Mesendoderm (in vitro differentiated cells): ENCODE measurements around the gene ITGA1.

Experiments
- DNase-seq: peaks from one replicate; pipeline ENCODE4 v3.0.0; 2013
- H2AK5ac ChIP-seq: 2 replicates; pipeline ENCODE4 v1.6.1; 2013; ENCODE audit warnings: low read length, inconsistent platforms
- H2BK120ac ChIP-seq: 2 replicates; pipeline ENCODE4 v1.6.1; 2013; ENCODE audit warnings: low read depth, mild to moderate bottlenecking, low read length, moderate library complexity, mixed read lengths
- H2BK15ac ChIP-seq: replicated peaks from 2 replicates; pipeline ENCODE4 v1.6.1; 2013; ENCODE audit warnings: low read depth, mild to moderate bottlenecking, moderate library complexity
- H2BK5ac ChIP-seq: 2 replicates; pipeline ENCODE4 v1.6.1; 2013; ENCODE audit warnings: low read length, inconsistent platforms
- H3K18ac ChIP-seq: 2 replicates; pipeline ENCODE4 v1.6.1; 2013; ENCODE audit warnings: mild to moderate bottlenecking, low read length, mixed read lengths
- H3K23ac ChIP-seq: one replicate; pipeline ENCODE4 v1.6.1; 2013; ENCODE audit warnings: low read length
- H3K27ac ChIP-seq: 2 replicates; pipeline ENCODE4 v1.5.1; 2013; ENCODE audit warnings: low read depth, mild to moderate bottlenecking, inconsistent platforms, low read length, moderate library complexity
- H3K27me3 ChIP-seq: 2 replicates; pipeline ENCODE4 v1.6.1; 2013; ENCODE audit warnings: low read length, control low read depth, mild to moderate bottlenecking, inconsistent platforms; ENCODE audit not compliant: insufficient read depth, poor library complexity
- H3K36me3 ChIP-seq: 2 replicates; pipeline ENCODE4 v1.6.1; 2013; ENCODE audit warnings: low read length, inconsistent platforms; ENCODE audit not compliant: control insufficient read depth, insufficient read depth
- H3K4ac ChIP-seq: one replicate; pipeline ENCODE4 v1.6.1; 2013; ENCODE audit warnings: low read depth, mild to moderate bottlenecking, low read length, moderate library complexity
- H3K4me1 ChIP-seq: 2 replicates; pipeline ENCODE4 v1.6.1; 2013; ENCODE audit warnings: low read depth, low read length, inconsistent platforms; ENCODE audit not compliant: control insufficient read depth
- H3K4me2 ChIP-seq: 2 replicates; pipeline ENCODE4 v1.6.1; 2013; ENCODE audit warnings: low read length
- H3K4me3 ChIP-seq: 2 replicates; pipeline ENCODE4 v1.5.1; 2013; ENCODE audit warnings: mild to moderate bottlenecking, low read length
- H3K56ac ChIP-seq: one replicate; pipeline ENCODE4 v1.6.1; 2013; ENCODE audit warnings: low read length
- H3K79me1 ChIP-seq: 2 replicates; pipeline ENCODE4 v1.6.1; 2013; ENCODE audit warnings: low read length, inconsistent platforms
- H3K79me2 ChIP-seq: 2 replicates; pipeline ENCODE4 v1.6.1; 2013; ENCODE audit warnings: mild to moderate bottlenecking, low read length; ENCODE audit not compliant: control insufficient read depth, insufficient read depth
- H3K9ac ChIP-seq: 2 replicates; pipeline ENCODE4 v1.6.1; 2013; ENCODE audit warnings: low read length, inconsistent platforms
- H4K5ac ChIP-seq: one replicate; pipeline ENCODE4 v1.6.1; 2013; ENCODE audit warnings: low read length
- H4K8ac ChIP-seq: one replicate; pipeline ENCODE4 v1.6.1; 2013; ENCODE audit warnings: low read depth, mild to moderate bottlenecking, control low read depth, low read length, moderate library complexity
- WGBS: extraction: QIAGEN DNeasy Blood & Tissue Kit; methylation state at CpG from one replicate; pipeline ENCODE4 v1.1.7; 2013; ENCODE audit warnings: low lambda C conversion rate, missing lambda C conversion rate; ENCODE audit not compliant: insufficient coverage; ENCODE audit errors: extremely low coverage; 5-methylcytosine and 5-hydroxymethylcytosine counted together

ITGA1 gene

DNA sequence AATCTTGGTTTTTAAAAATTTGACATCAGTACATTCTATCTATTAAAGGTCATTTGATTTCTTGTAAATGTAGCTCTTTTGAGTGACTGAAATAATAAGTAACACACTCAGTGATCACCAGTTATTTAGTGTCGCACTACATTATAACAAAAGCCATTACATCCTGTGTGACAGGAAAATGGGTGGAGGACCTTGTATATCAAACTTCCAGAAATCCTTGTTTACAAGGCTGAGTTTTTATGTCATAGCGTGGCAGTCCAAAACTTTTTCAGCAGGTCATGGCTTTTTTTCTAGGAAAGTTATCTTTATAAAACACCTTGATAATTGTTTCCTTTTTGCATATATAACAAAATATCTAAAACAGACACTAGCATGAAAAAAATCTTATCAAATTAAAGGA is 14.4 kb upstream of the ITGA1 start:
- Histone ChIP-seq H3K4me1 (no peaks in the 10 kb centered on the region), H3K18ac (no peak overlapping the region), H3K9ac (no peak overlapping the region), H3K79me1 (no peaks in the 10 kb centered on the region), H3K36me3 (no peaks in the 10 kb centered on the region), H4K5ac (no peak overlapping the region), H2BK5ac (no peak overlapping the region), H2BK120ac (no peak overlapping the region), H3K79me2 (no peaks in the 10 kb centered on the region), H4K8ac (no peak overlapping the region), H3K27me3 (no peaks in the 10 kb centered on the region), H3K56ac (no peak overlapping the region), H2BK15ac (no peak overlapping the region), H3K4me3 (no peak overlapping the region), H3K27ac (no peak overlapping the region), H2AK5ac (no peak overlapping the region), H3K4ac (no peak overlapping the region), H3K23ac (no peak overlapping the region), H3K4me2 (no peak overlapping the region)
- no CpG with 5 or more reads among the region's 2 CpGs for WGBS
- DNase-seq = no peak

DNA sequence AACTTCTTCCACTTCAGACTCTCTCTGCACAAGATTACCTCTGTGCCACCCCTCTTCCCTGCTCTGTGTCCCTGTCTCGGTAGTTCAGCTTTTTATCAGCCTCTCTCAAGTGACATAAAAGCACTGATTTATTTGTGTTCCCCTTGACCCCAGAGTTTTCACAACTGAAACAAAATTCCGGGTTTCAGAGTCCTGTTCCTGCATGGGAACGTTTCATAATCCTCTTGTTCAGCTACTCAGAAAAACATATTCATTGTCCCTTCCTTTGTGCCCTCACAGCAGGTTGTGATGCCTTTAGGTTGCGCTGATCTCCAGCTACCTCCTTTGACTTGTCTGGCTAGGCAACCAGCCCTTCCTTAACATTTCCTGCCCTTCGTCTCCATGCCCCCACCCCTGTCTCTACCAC is 13.7 kb upstream of the ITGA1 start:
- H2BK5ac ChIP-seq = no peak overlapping the region
- WGBS = no CpG with 5 or more reads among the region's 5 CpGs
- H3K79me2 ChIP-seq = no peaks in the 10 kb centered on the region
- no peak overlapping the region for H3K4me3 ChIP-seq
- H4K5ac ChIP-seq = no peak overlapping the region
- no peak overlapping the region for H3K4me2 ChIP-seq
- no peak overlapping the region for H2BK120ac ChIP-seq
- no peak overlapping the region for H3K9ac ChIP-seq
- no peak overlapping the region for H2AK5ac ChIP-seq
- H3K4ac ChIP-seq = no peak overlapping the region
- H3K56ac ChIP-seq = no peak overlapping the region
- H3K79me1 ChIP-seq = no peaks in the 10 kb centered on the region
- no peak overlapping the region for H3K27ac ChIP-seq
- H3K4me1 ChIP-seq = no peaks in the 10 kb centered on the region
- no peak overlapping the region for H3K23ac ChIP-seq
- H3K18ac ChIP-seq = no peak overlapping the region
- DNase-seq = no peak
- no peak overlapping the region for H2BK15ac ChIP-seq
- H4K8ac ChIP-seq = no peak overlapping the region
- H3K36me3 ChIP-seq = no peaks in the 10 kb centered on the region
- no peaks in the 10 kb centered on the region for H3K27me3 ChIP-seq

DNA sequence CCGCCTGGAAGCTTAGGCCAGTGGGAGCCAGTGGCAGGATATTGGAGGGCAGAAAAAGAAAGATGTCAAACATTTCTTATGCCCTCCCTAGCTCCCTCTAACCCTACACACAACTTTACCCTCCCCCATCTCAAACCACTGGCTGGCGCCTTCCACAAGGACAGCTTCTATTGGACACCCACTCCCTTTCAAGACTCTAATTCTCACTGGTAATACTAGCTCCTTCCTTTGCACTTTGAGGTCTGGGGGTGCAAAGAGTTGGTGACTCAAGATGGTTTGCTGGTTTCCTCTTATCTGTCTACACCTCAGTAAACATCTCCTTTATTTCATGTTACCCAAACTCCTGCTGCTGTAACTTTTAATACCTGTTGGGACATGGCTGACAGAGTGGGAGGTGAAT is 11.6 kb upstream of the ITGA1 start:
- no peak overlapping the region for H3K4me3 ChIP-seq
- no peak overlapping the region for H3K18ac ChIP-seq
- no peak overlapping the region for H2AK5ac ChIP-seq
- no CpG with 5 or more reads among the region's 2 CpGs for WGBS
- no peak overlapping the region for H3K4ac ChIP-seq
- no peak overlapping the region for H3K27ac ChIP-seq
- no peak overlapping the region for H2BK15ac ChIP-seq
- H3K4me2 ChIP-seq = no peak overlapping the region
- no peaks in the 10 kb centered on the region for H3K27me3 ChIP-seq
- H4K5ac ChIP-seq = no peak overlapping the region
- H2BK120ac ChIP-seq = no peak overlapping the region
- H3K4me1 ChIP-seq = no peaks in the 10 kb centered on the region
- no peak for DNase-seq
- no peak overlapping the region for H3K23ac ChIP-seq
- H4K8ac ChIP-seq = no peak overlapping the region
- H3K56ac ChIP-seq = no peak overlapping the region
- no peaks in the 10 kb centered on the region for H3K79me1 ChIP-seq
- no peaks in the 10 kb centered on the region for H3K36me3 ChIP-seq
- H2BK5ac ChIP-seq = no peak overlapping the region
- H3K9ac ChIP-seq = no peak overlapping the region
- H3K79me2 ChIP-seq = no peaks in the 10 kb centered on the region

DNA sequence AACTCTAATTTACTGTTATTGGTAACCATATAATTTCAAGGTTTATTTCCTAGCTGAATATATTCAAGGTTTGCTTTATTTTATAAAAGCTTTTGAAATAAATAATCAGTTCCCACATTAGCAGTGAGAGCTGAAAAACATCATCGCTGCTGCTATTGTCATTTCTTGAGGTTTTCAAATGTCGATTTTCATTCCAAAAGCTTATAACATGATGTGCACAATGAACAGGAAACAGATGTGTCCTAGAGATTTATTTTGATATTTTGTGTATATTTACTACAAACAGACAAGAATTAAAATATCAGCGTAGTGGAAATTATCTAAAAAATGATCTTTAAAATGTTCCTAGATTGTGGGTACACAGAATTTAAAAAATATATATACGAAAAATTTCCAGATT is 10.5 kb upstream of the ITGA1 start:
- Histone ChIP-seq H3K4ac (no peak overlapping the region), H3K4me3 (no peak overlapping the region), H3K36me3 (no peaks in the 10 kb centered on the region), H3K4me2 (no peak overlapping the region), H2BK120ac (no peak overlapping the region), H3K4me1 (no peaks in the 10 kb centered on the region), H2BK5ac (no peak overlapping the region), H3K9ac (no peak overlapping the region), H3K18ac (no peak overlapping the region), H3K27me3 (no peaks in the 10 kb centered on the region), H2BK15ac (no peak overlapping the region), H4K5ac (no peak overlapping the region), H3K56ac (no peak overlapping the region), H3K79me2 (no peaks in the 10 kb centered on the region), H3K23ac (no peak overlapping the region), H2AK5ac (no peak overlapping the region), H3K27ac (no peak overlapping the region), H3K79me1 (no peaks in the 10 kb centered on the region), H4K8ac (no peak overlapping the region)
- no CpG with 5 or more reads among the region's 4 CpGs for WGBS
- no peak for DNase-seq

DNA sequence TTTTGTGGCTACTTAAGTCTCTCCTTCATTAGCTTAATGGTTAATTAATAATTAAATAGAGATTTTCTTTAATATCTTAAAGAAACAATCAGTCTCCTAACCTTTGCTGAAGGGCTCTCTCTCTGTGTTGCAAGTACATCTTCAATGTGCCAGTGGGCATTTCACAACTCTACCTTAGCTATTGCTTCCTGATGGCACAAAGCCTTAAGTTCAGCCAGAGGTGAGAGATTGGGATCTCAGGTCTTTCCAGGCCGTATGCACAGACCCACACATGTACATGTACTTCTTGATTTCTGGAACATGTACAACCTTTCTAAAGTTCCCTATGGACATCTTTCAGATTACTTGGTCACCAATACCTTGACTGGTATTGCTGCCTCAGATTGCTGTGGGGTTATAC is 8.9 kb upstream of the ITGA1 start:
- Histone ChIP-seq H2AK5ac (no peak overlapping the region), H3K4me3 (no peak overlapping the region), H2BK5ac (no peak overlapping the region), H3K27ac (no peak overlapping the region), H3K79me1 (no peaks in the 10 kb centered on the region), H3K27me3 (no peaks in the 10 kb centered on the region), H2BK15ac (no peak overlapping the region), H4K8ac (no peak overlapping the region), H3K4me1 (no peaks in the 10 kb centered on the region), H4K5ac (no peak overlapping the region), H3K9ac (no peak overlapping the region), H3K56ac (no peak overlapping the region), H3K36me3 (no peaks in the 10 kb centered on the region), H3K18ac (no peak overlapping the region), H3K23ac (no peak overlapping the region), H3K79me2 (no peaks in the 10 kb centered on the region), H3K4me2 (no peak overlapping the region), H2BK120ac (no peak overlapping the region), H3K4ac (no peak overlapping the region)
- DNase-seq = no peak
- no CpG with 5 or more reads among the region's 1 CpG for WGBS

DNA sequence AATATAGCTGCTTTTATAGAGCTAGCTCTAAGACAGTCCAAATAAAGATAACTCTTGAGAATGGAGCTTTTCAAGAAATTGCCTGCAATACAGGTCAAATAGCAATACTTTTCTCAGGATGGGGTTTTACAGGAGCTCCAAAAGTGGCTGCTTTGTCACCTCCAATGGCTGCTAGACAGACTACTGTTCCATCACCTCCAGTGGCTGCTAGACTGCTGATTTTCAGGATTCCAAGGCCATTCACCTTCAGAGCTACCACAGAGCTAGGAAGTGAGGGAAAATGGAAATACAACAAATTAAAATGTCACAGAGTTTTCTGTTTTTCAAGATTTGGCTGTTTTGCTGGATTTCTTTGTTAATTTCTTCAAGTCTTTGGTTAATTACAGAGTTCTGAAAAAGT is 8.5 kb upstream of the ITGA1 start:
- Histone ChIP-seq H3K56ac (no peak overlapping the region), H3K4me3 (no peak overlapping the region), H3K79me1 (no peaks in the 10 kb centered on the region), H4K8ac (no peak overlapping the region), H2BK120ac (no peak overlapping the region), H3K23ac (no peak overlapping the region), H2AK5ac (no peak overlapping the region), H3K4ac (no peak overlapping the region), H3K79me2 (no peaks in the 10 kb centered on the region), H3K4me2 (no peak overlapping the region), H2BK15ac (no peak overlapping the region), H3K27me3 (no peaks in the 10 kb centered on the region), H3K18ac (no peak overlapping the region), H2BK5ac (no peak overlapping the region), H3K9ac (no peak overlapping the region), H3K36me3 (no peaks in the 10 kb centered on the region), H3K27ac (no peak overlapping the region), H4K5ac (no peak overlapping the region), H3K4me1 (no peaks in the 10 kb centered on the region)
- no peak for DNase-seq
